ENCODE results near the gene ATP4B. TPM values are rescaled to one million over a fixed set of nuclear protein-coding genes. Genes with fewer than 3 reads are reported as not detected.

Gene ATP4B
- total RNA-seq (2022) = not detected in 2 replicates
- not detected for Bru-seq, nascent RNA
- percentile 10 among the genes with signal in this experiment for BruChase-seq, experiment 1, labeled RNA remaining after a 2-hour chase
- BruChase-seq, experiment 2, labeled RNA remaining after a 6-hour chase = percentile 13 among the genes with signal in this experiment
- long read RNA-seq = 0 reads

DNA sequence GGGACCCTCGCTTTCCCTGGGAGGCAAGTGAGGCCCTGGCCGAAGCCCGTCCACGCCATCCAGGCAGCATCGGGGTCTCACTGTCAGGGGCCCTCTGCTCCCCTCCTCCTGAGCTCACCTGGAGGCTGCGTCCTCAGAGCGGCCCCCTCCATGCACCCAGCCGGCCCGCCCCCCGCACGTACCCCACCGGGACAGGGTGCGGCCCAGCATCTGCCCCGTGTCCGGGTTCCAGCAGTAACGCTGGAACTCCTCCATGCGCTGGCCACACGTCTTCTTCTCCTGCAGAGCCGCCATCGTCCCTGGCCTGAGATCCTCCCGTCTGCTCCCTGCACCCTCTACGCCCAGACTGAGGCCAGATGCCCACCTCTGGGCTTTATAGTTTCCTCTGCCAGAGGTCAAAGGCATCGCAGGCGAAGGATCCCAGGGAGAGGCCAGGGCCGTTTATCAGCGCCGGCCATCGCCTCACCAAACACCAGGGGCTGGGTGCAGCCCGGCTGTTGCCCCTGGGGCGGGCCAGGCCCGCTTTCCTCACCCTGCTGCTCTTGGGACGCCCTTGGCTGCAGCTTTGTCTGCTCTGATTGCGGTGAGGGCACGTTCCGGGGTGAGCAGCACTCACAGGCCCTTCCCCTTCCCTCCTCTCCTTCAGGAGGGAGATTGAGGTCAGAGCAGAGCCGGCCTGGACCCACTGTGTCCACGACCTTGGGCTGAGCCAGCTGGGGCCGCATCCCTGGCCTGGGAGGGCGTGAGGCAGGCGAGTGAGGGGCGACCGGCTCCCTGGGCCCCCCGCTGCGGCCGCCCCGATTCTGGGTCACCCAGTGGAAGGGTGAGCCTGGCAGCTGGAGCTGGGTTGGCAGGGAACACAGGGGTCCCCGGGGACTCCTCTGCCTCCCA, at the start of gene ATP4B:
Gene ATP4B, minus strand, starts transcription at position 348 of the 891 bp plus-strand sequence. Its CDS starts 54 bp downstream, at position 294.
- no peaks in the 10 kb centered on the region for H3K4me1 Mint-ChIP-seq (ENCODE audit: low read depth, unreplicated experiment)
- no peaks in the 10 kb centered on the region for H3K27me3 Mint-ChIP-seq (ENCODE audit: insufficient read depth, unreplicated experiment)
- CTCF ChIA-PET = no interaction called here
- Histone ChIP-seq H3K4me3 (ENCODE audit: low read depth, low read length) (no peak within 1 kb of the TSS), H3K9me3 (peaks cover 10% of the 10 kb centered on the region; the same call in 1 of the 2 replicates), H3K4me1 (no peaks in the 10 kb centered on the region), H3K27me3 (replicated peaks; ENCODE audit: control insufficient read depth, insufficient read depth, low read length) (no peaks in the 10 kb centered on the region), H3K36me3 (ENCODE audit: control insufficient read depth, insufficient read depth, low read length) (no peaks in the 10 kb centered on the region)
- H3K9me3 Mint-ChIP-seq (ENCODE audit: unreplicated experiment) = peaks cover 17% of the 10 kb centered on the region
- intact Hi-C loops (cut with micrococcal nuclease; ENCODE audit: unreplicated experiment) = no loop called here
- BruUV-seq (replicated peaks) = no TSS peak
- peak in 1 of 2 experiments; percentile 30 for DNase-seq
- no peaks in the 10 kb centered on the region for H3K36me3 Mint-ChIP-seq (ENCODE audit: insufficient read depth, unreplicated experiment)
- no peak within 1 kb of the TSS for H3K4me3 Mint-ChIP-seq (ENCODE audit: unreplicated experiment)
- POLR2A ChIA-PET = no interaction called here
- no peak within 1 kb of the TSS for H3K27ac Mint-ChIP-seq (ENCODE audit: unreplicated experiment)
- TF ChIP-seq, protein P1, sequence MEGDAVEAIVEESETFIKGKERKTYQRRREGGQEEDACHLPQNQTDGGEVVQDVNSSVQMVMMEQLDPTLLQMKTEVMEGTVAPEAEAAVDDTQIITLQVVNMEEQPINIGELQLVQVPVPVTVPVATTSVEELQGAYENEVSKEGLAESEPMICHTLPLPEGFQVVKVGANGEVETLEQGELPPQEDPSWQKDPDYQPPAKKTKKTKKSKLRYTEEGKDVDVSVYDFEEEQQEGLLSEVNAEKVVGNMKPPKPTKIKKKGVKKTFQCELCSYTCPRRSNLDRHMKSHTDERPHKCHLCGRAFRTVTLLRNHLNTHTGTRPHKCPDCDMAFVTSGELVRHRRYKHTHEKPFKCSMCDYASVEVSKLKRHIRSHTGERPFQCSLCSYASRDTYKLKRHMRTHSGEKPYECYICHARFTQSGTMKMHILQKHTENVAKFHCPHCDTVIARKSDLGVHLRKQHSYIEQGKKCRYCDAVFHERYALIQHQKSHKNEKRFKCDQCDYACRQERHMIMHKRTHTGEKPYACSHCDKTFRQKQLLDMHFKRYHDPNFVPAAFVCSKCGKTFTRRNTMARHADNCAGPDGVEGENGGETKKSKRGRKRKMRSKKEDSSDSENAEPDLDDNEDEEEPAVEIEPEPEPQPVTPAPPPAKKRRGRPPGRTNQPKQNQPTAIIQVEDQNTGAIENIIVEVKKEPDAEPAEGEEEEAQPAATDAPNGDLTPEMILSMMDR (IDR thresholded peaks at IDR 0.05; ENCODE audit: insufficient read depth in 1 of 2, low read depth in 1 of 2, low read length in 1 of 2, severe bottlenecking in 1 of 2, unreplicated experiment in 1 of 2) = no peak

DNA sequence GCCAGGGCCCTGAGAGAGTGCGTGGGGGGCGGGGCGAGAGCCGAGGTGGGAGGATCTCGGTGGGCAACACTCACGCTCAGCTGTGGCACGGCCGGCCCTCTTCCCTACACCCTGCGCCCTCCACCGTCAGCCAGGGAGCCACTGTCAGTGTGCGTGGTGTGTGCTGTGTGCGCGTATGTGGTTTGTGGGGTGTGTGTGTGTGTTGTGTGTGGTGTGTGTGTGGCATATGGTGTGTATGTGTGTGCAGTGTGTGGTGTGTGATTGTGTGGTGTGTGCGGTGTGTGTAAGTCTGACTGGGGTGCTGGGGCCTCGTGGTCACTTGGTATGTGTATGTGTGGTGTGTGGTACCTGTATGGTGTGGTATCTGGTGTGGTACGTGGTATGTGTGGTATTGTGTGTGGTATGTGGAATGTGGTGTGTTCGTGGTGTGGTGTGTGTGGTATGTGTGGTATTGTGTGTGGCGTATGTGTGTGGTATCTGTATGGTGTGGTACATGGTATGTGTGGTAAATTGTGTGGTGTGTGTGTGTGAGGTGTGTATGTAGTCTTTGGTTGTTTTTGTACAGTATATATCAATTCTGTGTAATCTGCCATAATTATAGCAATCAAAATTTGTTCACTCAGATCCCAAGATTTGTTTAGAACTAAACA, 14.1 kb upstream of the ATP4B start:
- no peak overlapping the region for H3K27ac Mint-ChIP-seq (ENCODE audit: unreplicated experiment)

More for the DNA sequence above, 14.1 kb upstream of the ATP4B start:
- peaks cover 11% of the 10 kb centered on the region for H3K9me3 Mint-ChIP-seq (ENCODE audit: unreplicated experiment)
- Histone ChIP-seq H3K4me3 (ENCODE audit: low read depth, low read length) (no peak overlapping the region), H3K4me1 (no peaks in the 10 kb centered on the region), H3K36me3 (ENCODE audit: control insufficient read depth, insufficient read depth, low read length) (no peaks in the 10 kb centered on the region), H3K9me3 (no peaks in the 10 kb centered on the region), H3K27me3 (replicated peaks; ENCODE audit: control insufficient read depth, insufficient read depth, low read length) (no peaks in the 10 kb centered on the region)
- intact Hi-C loops (cut with micrococcal nuclease; ENCODE audit: unreplicated experiment) = no loop called here
- no peaks in the 10 kb centered on the region for H3K27me3 Mint-ChIP-seq (ENCODE audit: insufficient read depth, unreplicated experiment)
- no peaks in the 10 kb centered on the region for H3K4me1 Mint-ChIP-seq (ENCODE audit: low read depth, unreplicated experiment)
- H3K4me3 Mint-ChIP-seq (ENCODE audit: unreplicated experiment) = no peak overlapping the region
- POLR2A ChIA-PET = no interaction called here
- DNase-seq = peak in 1 of 2 experiments; percentile 22
- CTCF ChIA-PET = no interaction called here
- TF ChIP-seq, protein P1 (IDR thresholded peaks at IDR 0.05; ENCODE audit: insufficient read depth in 1 of 2, low read depth in 1 of 2, low read length in 1 of 2, severe bottlenecking in 1 of 2, unreplicated experiment in 1 of 2) = no peak
- BruUV-seq (replicated peaks) = no TSS peak
- H3K36me3 Mint-ChIP-seq (ENCODE audit: insufficient read depth, unreplicated experiment) = no peaks in the 10 kb centered on the region

Data from Caco-2 (cell line).